ENCODE results near the gene PTGDR. TPM values are rescaled to one million over a fixed set of nuclear protein-coding genes. Genes with fewer than 3 reads are reported as not detected.

The PTGDR gene
- polyA plus RNA-seq, 1 of the 3 experiments (the other 2 are of a cell fraction): not detected

GRCh38 chr14:52307376-52307775 lies 39.9 kb downstream of the PTGDR start:
- CTCF ChIA-PET: interaction anchor here (0.6 to 1.1 kb wide), 2 partner anchors 17 to 168 kb away, joined by 3 read pairs; no protein-coding TSS in a partner anchor
- Histone ChIP-seq H3K4me2 (no peak overlapping the region), H3K9ac (no peak overlapping the region), H3K9me3 (no peaks in the 10 kb centered on the region), H4K20me1 (ENCODE audit: insufficient read depth) (no peaks in the 10 kb centered on the region), H3K9me2 (no peaks in the 10 kb centered on the region), H3K36me3 (replicated peaks in 1 of 2; ENCODE audit: control insufficient read depth in 1 of 2, insufficient read depth in 2 of 2, low read length in 1 of 2) (no peaks in the 10 kb centered on the region), H3K4me1 (ENCODE audit: control insufficient read depth in 1 of 2, insufficient read depth in 2 of 2, low read depth in 1 of 2, low read length in 1 of 2) (peaks cover 0 to 4% of the 10 kb centered on the region in 2 experiments; a peak in 1 of 4 replicates), H3K79me2 (ENCODE audit: insufficient read depth) (no peaks in the 10 kb centered on the region), H3K27me3 (ENCODE audit: insufficient read depth) (no peaks in the 10 kb centered on the region), H3K4me3 (ENCODE audit: low read depth in 2 of 2, low read length in 1 of 2) (no peak overlapping the region), H3K27ac (ENCODE audit: low read depth in 2 of 2, low read length in 1 of 2) (no peak overlapping the region), H3F3A (replicated peaks; ENCODE audit: insufficient read depth) (no peaks in the 10 kb centered on the region), H2AFZ (ENCODE audit: low read depth) (no peak overlapping the region)
- WGBS (ENCODE audit: low lambda C conversion rate): 57% methylated on average over 4 of the region's 4 CpGs
- DNase-seq: no peak
- POLR2A ChIA-PET: no interaction called here
- TF ChIP-seq EZH2phosphoT487 (IDR thresholded peaks at IDR 0.05; ENCODE audit: borderline replicate concordance, low read depth) (no peak), REST (IDR thresholded peaks at IDR 0.05; ENCODE audit: low read depth, low read length) (no peak), NRF1 (IDR thresholded peaks at IDR 0.05; ENCODE audit: low read depth, low read length) (no peak), ZBTB33 (IDR thresholded peaks at IDR 0.05; ENCODE audit: borderline replicate concordance, low read depth) (no peak), PBX3 (IDR thresholded peaks at IDR 0.05) (no peak), IRF3 (IDR thresholded peaks at IDR 0.05; ENCODE audit: low read depth, low read length) (no peak), FOXM1 (IDR thresholded peaks at IDR 0.05; ENCODE audit: low read depth) (no peak)

GRCh38 chr14:52307905-52308304 lies 40.4 kb downstream of the PTGDR start:
- H3K36me3 ChIP-seq (replicated peaks in 1 of 2; ENCODE audit: control insufficient read depth in 1 of 2, insufficient read depth in 2 of 2, low read length in 1 of 2): no peaks in the 10 kb centered on the region
- H4K20me1 ChIP-seq (ENCODE audit: insufficient read depth): no peaks in the 10 kb centered on the region
- no peak overlapping the region for H3K9ac ChIP-seq
- CTCF ChIA-PET: no interaction called here
- H3K4me1 ChIP-seq (ENCODE audit: control insufficient read depth in 1 of 2, insufficient read depth in 2 of 2, low read depth in 1 of 2, low read length in 1 of 2): peaks cover 0 to 5% of the 10 kb centered on the region in 2 experiments; a peak in 1 of 4 replicates
- H3K4me3 ChIP-seq (ENCODE audit: low read depth in 2 of 2, low read length in 1 of 2): no peak overlapping the region
- POLR2A ChIA-PET: no interaction called here
- no peaks in the 10 kb centered on the region for H3K9me3 ChIP-seq
- no peaks in the 10 kb centered on the region for H3F3A ChIP-seq (replicated peaks; ENCODE audit: insufficient read depth)
- no peak overlapping the region for H3K4me2 ChIP-seq
- WGBS (ENCODE audit: low lambda C conversion rate): 47% methylated on average over 2 of the region's 2 CpGs
- no peaks in the 10 kb centered on the region for H3K9me2 ChIP-seq
- no peak for DNase-seq
- no peaks in the 10 kb centered on the region for H3K79me2 ChIP-seq (ENCODE audit: insufficient read depth)
- no peak overlapping the region for H3K27ac ChIP-seq (ENCODE audit: low read depth in 2 of 2, low read length in 1 of 2)
- no peak overlapping the region for H2AFZ ChIP-seq (ENCODE audit: low read depth)
- H3K27me3 ChIP-seq (ENCODE audit: insufficient read depth): no peaks in the 10 kb centered on the region
- TF ChIP-seq SIN3A (IDR thresholded peaks at IDR 0.05; ENCODE audit: borderline replicate concordance, low read depth, low read length): no peak
- TF ChIP-seq PBX3 (IDR thresholded peaks at IDR 0.05): no peak
- no peak for TF ChIP-seq RFX5 (IDR thresholded peaks at IDR 0.05; ENCODE audit: low read length)
- no peak for TF ChIP-seq MAX (IDR thresholded peaks at IDR 0.05; ENCODE audit: low read depth)
- no peak for TF ChIP-seq TCF12 (IDR thresholded peaks at IDR 0.05)
- TF ChIP-seq CTCF (IDR thresholded peaks at IDR 0.05): no peak
- no peak for TF ChIP-seq USF1 (IDR thresholded peaks at IDR 0.05; ENCODE audit: borderline replicate concordance, low read depth)

All from SK-N-SH (cell line).